GM12878 (cell line): ENCODE measurements around the gene CD68. TPM values are rescaled to one million over a fixed set of nuclear protein-coding genes. Genes with fewer than 3 reads are reported as not detected.

ENCODE experiments used
- ATAC-seq: fragments of 200-7000 bp; cut with Tn5 transposase; 3 replicates; pipeline ENCODE4 v1.9.1; 2020; ENCODE audit warnings: mild to moderate bottlenecking, moderate library complexity
- BruUV-seq: library from RNA; stranded (reverse); fragments of 400-500 nt; replicated peaks from 2 replicates; lab custom pipeline; 2021; lab: Mats Ljungman, UMichigan
- CTCF ChIA-PET: fragments of 300-600 bp; sonication (Branson Sonifier 250); formaldehyde crosslinking; extraction: SDS; loops from one replicate; lab custom pipeline; 2021; ENCODE audit warnings: inconsistent platforms; lab: Yijun Ruan, JAX
- POLR2A ChIA-PET: fragments of 350-600 bp; formaldehyde crosslinking; extraction: SDS; loops from one replicate; lab custom pipeline; 2021; ENCODE audit warnings: inconsistent platforms; lab: Charles Lee
- RAD21 ChIA-PET: fragments of 300-600 bp; sonication (Branson Sonifier 250); formaldehyde crosslinking; loops from one replicate; lab custom pipeline; 2023; ENCODE audit warnings: antibody characterized with exemption; ENCODE audit not compliant: unreplicated experiment; lab: Charles Lee
- SMC1A ChIA-PET: fragments of 300-600 bp; sonication (Branson Sonifier 250); formaldehyde crosslinking; loops from one replicate; lab custom pipeline; 2023; ENCODE audit not compliant: unreplicated experiment, uncharacterized antibody; lab: Charles Lee
- DNase-seq: peaks from one replicate; pipeline ENCODE4 v3.0.0-alpha.2; 2011; ENCODE audit warnings: low read depth, low spot score
- FAIRE-seq: peaks from 3 replicates; lab custom pipeline; 2011; peaks lifted over from hg19 to GRCh38; lab: Jason Lieb, UNC
- H2AFZ ChIP-seq: 2 replicates; pipeline ENCODE4 v1.6.0; 2011; ENCODE audit warnings: low read depth, low read length, control low read depth; ENCODE audit not compliant: control insufficient read depth
- H3K27ac ChIP-seq: 2 replicates; pipeline ENCODE4 v1.5.1; 2011; ENCODE audit warnings: control low read depth; ENCODE audit not compliant: control insufficient read depth, insufficient read depth
- H3K27me3 ChIP-seq, 2 experiments: replicated peaks in 1 of 2; 2 replicates each; pipeline versions ENCODE4 v1.6.0 to v1.6.1; 2011; ENCODE audit warnings: low read length in 1 of 2; ENCODE audit not compliant: control insufficient read depth in 2 of 2, insufficient read depth in 2 of 2
- H3K36me3 ChIP-seq, 2 experiments: 2 replicates each; pipeline ENCODE4 v1.5.1; 2011; ENCODE audit warnings: low read length in 1 of 2; ENCODE audit not compliant: control insufficient read depth in 2 of 2, insufficient read depth in 2 of 2
- H3K4me1 ChIP-seq: 2 replicates; pipeline ENCODE4 v1.6.1; 2011; ENCODE audit warnings: mild to moderate bottlenecking, low read length, moderate library complexity, mixed read lengths; ENCODE audit not compliant: control insufficient read depth, insufficient read depth
- H3K4me2 ChIP-seq: 2 replicates; pipeline ENCODE4 v1.6.0; 2011; ENCODE audit warnings: control low read depth; ENCODE audit not compliant: control insufficient read depth, insufficient read depth
- H3K4me3 ChIP-seq: fragments of 200-600 bp; sonication (generic); 2 replicates; pipeline ENCODE4 v1.5.1; 2016
- H3K79me2 ChIP-seq: 2 replicates; pipeline ENCODE4 v1.6.0; 2011; ENCODE audit warnings: low read length; ENCODE audit not compliant: control insufficient read depth, insufficient read depth
- H3K9ac ChIP-seq: 2 replicates; pipeline ENCODE4 v1.8.0; 2011; ENCODE audit warnings: low read length, control low read depth, mixed read lengths; ENCODE audit not compliant: control insufficient read depth, insufficient read depth
- H3K9me3 ChIP-seq: replicated peaks from 3 replicates; pipeline ENCODE4 v1.5.1; 2011; ENCODE audit warnings: mild to moderate bottlenecking, low read length; ENCODE audit not compliant: control insufficient read depth, insufficient read depth
- H4K20me1 ChIP-seq: 2 replicates; pipeline ENCODE4 v1.6.0; 2011; ENCODE audit not compliant: control insufficient read depth, insufficient read depth
- BACH1 ChIP-seq: fragments of 450-650 bp; IDR thresholded peaks from 2 replicates; pipeline ENCODE4 v1.6.1; 2017; ENCODE audit warnings: mild to moderate bottlenecking, borderline replicate concordance
- FOS ChIP-seq: IDR thresholded peaks from 3 replicates; pipeline ENCODE4 v1.6.1; 2011; ENCODE audit warnings: borderline replicate concordance; ENCODE audit not compliant: insufficient read length; ENCODE audit errors: extremely low read depth
- KDM1A ChIP-seq: fragments of 200-600 bp; sonication (generic); IDR thresholded peaks from 2 replicates; pipeline ENCODE4 v1.6.1; 2016; ENCODE audit warnings: borderline replicate concordance
- NFYB ChIP-seq: IDR thresholded peaks from 2 replicates; pipeline ENCODE4 v1.6.1; 2011; ENCODE audit warnings: low read depth, mild to moderate bottlenecking, low read length, improper control_type of control experiment, moderate library complexity; ENCODE audit not compliant: insufficient read depth
- NKRF ChIP-seq: fragments of 450-650 bp; conservative IDR thresholded peaks from 2 replicates; pipeline ENCODE4 v1.6.1; 2017; ENCODE audit warnings: mild to moderate bottlenecking, moderate library complexity
- WGBS: methylation state at CpG from one replicate; pipeline ENCODE4 v1.1.6; 2016; ENCODE audit warnings: low lambda C conversion rate; ENCODE audit not compliant: insufficient replicate concordance, insufficient coverage; ENCODE audit errors: missing lambda C conversion rate; 5-methylcytosine and 5-hydroxymethylcytosine counted together
- in situ Hi-C: fragments of 300-500 bp; cut with MboI; formaldehyde crosslinking; loops from 9 replicates; pipeline ENCODE4 v1.14.3; 2018; ENCODE audit warnings: mixed read lengths
- intact Hi-C: fragments of 100-400 bp; cut with micrococcal nuclease; formaldehyde crosslinking; loops from one replicate; pipeline ENCODE4 v1.14.2; 2022; ENCODE audit not compliant: unreplicated experiment
- polyA plus RNA-seq, 11 experiments: library from polyadenylated mRNA; depleted of rRNA in 4 of 11; unstranded in 6 of 11; stranded (reverse) in 5 of 11; fragments of >200 nt; fragmentation: Nextera tagmentation in 4 of 11; fragmentation: Illumina TruSeq in 1 of 11; extraction: Ambion mirVana in 4 of 11; extraction: Trizol in 1 of 11; gene quantifications; 1 replicate in 1 of 11; 2 replicates in 10 of 11; pipeline versions ENCODE4 v1.2.1 to v1.2.3, GENCODE V29; 2011 to 2016; ENCODE audit warnings: inconsistent platforms in 2 of 11, missing spikeins in 2 of 11, low read depth in 1 of 11
- total RNA-seq, 4 experiments: library from RNA; depleted of rRNA in 3 of 4; stranded (reverse); fragments of >200 nt in 3 of 4; fragmentation: Illumina TruSeq in 1 of 4; extraction: Trizol in 1 of 4; gene quantifications; 2 replicates each; pipeline versions ENCODE4 v1.2.1 to v1.2.3, GENCODE V29; 2013 to 2021

Gene CD68
- total and polyA plus RNA-seq, 10 of the 15 experiments (the other 5 are each of a cell fraction or from before 2014, with no cell fraction given) = 2.6 to 6.9 (median 3.8) TPM

DNA sequence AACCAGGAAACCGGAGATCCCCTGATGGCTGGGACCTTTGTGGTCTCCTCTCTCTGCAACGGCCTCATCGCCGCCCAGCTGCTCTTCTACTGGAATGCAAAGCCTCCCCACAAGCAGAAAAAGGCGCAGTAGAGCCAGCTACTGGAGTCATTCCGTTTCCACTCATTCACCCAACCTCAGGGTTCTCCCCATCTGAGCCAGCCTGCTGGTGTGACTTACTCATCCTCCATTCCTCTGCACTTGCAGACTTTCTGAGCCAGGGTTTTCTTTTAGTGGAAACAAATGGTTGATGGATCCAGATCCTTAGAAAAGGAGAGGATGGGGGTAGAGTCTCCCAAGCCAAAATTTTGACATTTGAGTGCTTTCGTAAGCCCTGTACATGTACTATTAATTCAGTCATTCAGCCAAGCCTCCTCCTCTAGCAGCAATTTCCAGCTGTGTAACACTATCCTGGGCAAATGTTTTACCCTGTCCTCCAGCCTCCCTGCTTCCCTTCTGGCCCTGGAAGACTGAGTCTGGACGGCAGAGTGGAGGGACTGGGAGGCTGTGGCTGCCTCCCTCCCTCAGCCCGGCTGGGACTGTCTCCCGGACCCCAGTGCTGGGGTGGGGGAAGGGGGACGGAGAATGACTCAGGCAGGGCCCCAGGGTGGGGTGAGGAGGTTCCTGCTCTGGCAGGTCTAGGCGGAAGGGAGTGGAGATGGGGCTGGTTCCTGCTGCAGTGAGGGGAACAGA, 8.1 kb downstream of the CD68 start:
- ChIA-PET SMC1A (no interaction called here), RAD21 (interaction anchor here (0.9 kb wide), 1 partner anchor 232 kb away, joined by 5 read pairs; no protein-coding TSS in a partner anchor), CTCF (interaction anchor here (0.6 to 1.3 kb wide), 3 partner anchors 27 to 217 kb away, joined by 3 to 7 read pairs (median 3); no protein-coding TSS in a partner anchor), POLR2A (interaction anchor here (0.6 to 1.0 kb wide), 2 partner anchors 14 to 102 kb away, joined by 3 to 8 read pairs; no protein-coding TSS in a partner anchor)
- H3K27ac ChIP-seq = no peak overlapping the region
- no peak overlapping the region for H3K4me3 ChIP-seq
- no peak for DNase-seq
- H3K4me2 ChIP-seq = no peak overlapping the region
- peaks cover 12% of the 10 kb centered on the region for H3K4me1 ChIP-seq
- in situ Hi-C loops = no loop called here
- peaks cover 22% of the 10 kb centered on the region for H3K79me2 ChIP-seq
- no peaks in the 10 kb centered on the region for H3K27me3 ChIP-seq
- no peaks in the 10 kb centered on the region for H3K9me3 ChIP-seq
- ATAC-seq = no peak
- FAIRE-seq = no peak
- no TSS peak for BruUV-seq
- no peak for TF ChIP-seq NFYB
- no peak for TF ChIP-seq BACH1
- TF ChIP-seq NKRF = no peak
- TF ChIP-seq KDM1A = no peak
- no peak for TF ChIP-seq FOS
- no peaks in the 10 kb centered on the region for H4K20me1 ChIP-seq
- no peak overlapping the region for H3K9ac ChIP-seq
- no peak overlapping the region for H2AFZ ChIP-seq
- H3K36me3 ChIP-seq = peaks cover 5 to 12% of the 10 kb centered on the region in 2 experiments
- intact Hi-C loops = no loop called here
- 78% methylated on average over 11 of the region's 12 CpGs for WGBS
